ENCODE data around the gene PRPS2.

DNA sequence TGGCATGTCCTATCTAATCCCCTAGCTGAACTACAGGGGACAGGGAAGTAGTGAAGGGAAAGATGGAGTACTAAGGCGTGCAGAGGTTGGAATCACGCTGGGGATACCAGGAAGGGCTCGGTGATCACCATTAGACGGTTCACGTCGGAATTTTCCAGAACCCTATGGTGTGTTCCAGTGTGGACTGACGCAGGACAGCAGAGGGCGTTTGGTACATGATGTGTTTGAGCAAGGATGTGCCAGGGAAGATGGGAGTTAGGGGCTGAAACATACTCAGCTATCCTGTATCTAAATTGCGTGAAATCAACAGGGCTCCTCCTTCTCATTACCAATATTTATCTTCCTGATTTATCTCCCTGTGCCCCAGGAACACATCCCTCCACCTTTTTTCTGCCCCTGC, 33.7 kb downstream of the PRPS2 start:
- TF ChIP-seq, protein P1, sequence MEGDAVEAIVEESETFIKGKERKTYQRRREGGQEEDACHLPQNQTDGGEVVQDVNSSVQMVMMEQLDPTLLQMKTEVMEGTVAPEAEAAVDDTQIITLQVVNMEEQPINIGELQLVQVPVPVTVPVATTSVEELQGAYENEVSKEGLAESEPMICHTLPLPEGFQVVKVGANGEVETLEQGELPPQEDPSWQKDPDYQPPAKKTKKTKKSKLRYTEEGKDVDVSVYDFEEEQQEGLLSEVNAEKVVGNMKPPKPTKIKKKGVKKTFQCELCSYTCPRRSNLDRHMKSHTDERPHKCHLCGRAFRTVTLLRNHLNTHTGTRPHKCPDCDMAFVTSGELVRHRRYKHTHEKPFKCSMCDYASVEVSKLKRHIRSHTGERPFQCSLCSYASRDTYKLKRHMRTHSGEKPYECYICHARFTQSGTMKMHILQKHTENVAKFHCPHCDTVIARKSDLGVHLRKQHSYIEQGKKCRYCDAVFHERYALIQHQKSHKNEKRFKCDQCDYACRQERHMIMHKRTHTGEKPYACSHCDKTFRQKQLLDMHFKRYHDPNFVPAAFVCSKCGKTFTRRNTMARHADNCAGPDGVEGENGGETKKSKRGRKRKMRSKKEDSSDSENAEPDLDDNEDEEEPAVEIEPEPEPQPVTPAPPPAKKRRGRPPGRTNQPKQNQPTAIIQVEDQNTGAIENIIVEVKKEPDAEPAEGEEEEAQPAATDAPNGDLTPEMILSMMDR (conservative IDR thresholded peaks at IDR 0.05; ENCODE audit: low read length) = no peak
- no peak for TF ChIP-seq EZH2phosphoT487 (IDR thresholded peaks at IDR 0.05; ENCODE audit: borderline replicate concordance)

All from Loucy (cell line).